ENCODE data around the gene CCDC40. TPM values are rescaled to one million over a fixed set of nuclear protein-coding genes. Genes with fewer than 3 reads are reported as not detected.

The CCDC40 gene
- total RNA-seq, 1 donor: 3.0 TPM

DNA sequence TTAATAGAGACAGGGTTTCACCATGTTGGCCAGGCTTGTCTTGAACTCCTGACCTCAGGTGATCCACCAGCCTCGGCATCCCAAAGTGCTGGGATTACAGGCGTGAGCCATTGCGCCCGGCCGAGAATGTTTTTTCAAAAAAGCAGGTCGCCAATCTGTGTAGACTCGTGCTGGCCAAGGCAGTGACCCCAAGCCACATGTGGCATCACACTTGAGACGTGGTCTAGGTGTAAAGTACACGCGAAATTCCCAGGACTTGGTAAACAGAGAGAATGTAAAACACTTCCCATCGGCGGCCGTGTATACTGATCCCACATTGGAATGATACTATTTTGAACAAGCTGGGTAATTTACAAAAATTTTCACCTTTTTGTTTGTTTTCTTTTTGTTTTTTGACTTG, 41.8 kb upstream of the CCDC40 start:
- TF ChIP-seq, protein P1, sequence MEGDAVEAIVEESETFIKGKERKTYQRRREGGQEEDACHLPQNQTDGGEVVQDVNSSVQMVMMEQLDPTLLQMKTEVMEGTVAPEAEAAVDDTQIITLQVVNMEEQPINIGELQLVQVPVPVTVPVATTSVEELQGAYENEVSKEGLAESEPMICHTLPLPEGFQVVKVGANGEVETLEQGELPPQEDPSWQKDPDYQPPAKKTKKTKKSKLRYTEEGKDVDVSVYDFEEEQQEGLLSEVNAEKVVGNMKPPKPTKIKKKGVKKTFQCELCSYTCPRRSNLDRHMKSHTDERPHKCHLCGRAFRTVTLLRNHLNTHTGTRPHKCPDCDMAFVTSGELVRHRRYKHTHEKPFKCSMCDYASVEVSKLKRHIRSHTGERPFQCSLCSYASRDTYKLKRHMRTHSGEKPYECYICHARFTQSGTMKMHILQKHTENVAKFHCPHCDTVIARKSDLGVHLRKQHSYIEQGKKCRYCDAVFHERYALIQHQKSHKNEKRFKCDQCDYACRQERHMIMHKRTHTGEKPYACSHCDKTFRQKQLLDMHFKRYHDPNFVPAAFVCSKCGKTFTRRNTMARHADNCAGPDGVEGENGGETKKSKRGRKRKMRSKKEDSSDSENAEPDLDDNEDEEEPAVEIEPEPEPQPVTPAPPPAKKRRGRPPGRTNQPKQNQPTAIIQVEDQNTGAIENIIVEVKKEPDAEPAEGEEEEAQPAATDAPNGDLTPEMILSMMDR (IDR thresholded peaks at IDR 0.05; ENCODE audit: insufficient read depth, low read length): no peak
- no peak for DNase-seq (ENCODE audit: low read depth)
- H3K4me3 ChIP-seq (ENCODE audit: low read depth, low read length): no peak overlapping the region

DNA sequence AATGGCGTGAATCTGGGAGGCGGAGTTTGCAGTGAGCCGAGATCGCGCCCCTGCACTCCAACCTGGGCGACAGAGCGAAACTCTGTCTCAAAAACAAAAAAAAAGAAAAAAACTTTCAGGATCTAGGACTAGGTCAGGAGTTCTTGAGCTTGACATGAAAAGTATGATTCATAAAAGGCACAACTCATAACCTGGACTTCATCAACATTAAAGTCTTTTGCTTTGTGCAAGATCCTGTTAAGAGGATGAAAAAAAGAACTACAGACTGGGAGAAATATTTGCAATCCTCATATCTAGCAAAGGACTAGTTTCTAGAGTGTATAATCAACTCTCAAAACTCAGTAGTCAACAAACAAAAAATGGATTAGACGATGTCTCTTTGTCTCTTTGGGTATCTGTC, 40.7 kb upstream of the CCDC40 start:
- DNase-seq (ENCODE audit: low read depth): peak; percentile 17
- TF ChIP-seq, protein P1 (IDR thresholded peaks at IDR 0.05; ENCODE audit: insufficient read depth, low read length): no peak
- no peak overlapping the region for H3K4me3 ChIP-seq (ENCODE audit: low read depth, low read length)

DNA sequence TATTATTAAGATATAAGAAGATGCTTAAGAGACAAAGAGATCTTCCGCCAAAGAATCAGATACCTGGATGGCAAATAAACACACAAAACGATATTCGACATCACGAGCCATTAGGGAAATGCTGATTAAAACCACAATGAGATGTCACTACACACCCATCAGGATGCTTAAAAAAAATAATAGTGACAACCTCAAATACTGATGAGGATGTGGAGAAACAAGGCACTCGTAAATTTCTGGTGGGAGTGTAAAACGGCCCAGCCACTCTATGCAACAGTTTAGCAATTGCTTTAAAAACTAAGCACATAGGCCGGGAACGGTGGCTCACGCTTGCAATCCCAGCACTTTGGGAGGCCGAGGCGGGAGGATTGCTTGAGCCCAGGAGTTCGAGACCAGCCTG, 40.2 kb upstream of the CCDC40 start:
- TF ChIP-seq, protein P1 (IDR thresholded peaks at IDR 0.05; ENCODE audit: insufficient read depth, low read length): no peak
- no peak overlapping the region for H3K4me3 ChIP-seq (ENCODE audit: low read depth, low read length)
- no peak for DNase-seq (ENCODE audit: low read depth)

DNA sequence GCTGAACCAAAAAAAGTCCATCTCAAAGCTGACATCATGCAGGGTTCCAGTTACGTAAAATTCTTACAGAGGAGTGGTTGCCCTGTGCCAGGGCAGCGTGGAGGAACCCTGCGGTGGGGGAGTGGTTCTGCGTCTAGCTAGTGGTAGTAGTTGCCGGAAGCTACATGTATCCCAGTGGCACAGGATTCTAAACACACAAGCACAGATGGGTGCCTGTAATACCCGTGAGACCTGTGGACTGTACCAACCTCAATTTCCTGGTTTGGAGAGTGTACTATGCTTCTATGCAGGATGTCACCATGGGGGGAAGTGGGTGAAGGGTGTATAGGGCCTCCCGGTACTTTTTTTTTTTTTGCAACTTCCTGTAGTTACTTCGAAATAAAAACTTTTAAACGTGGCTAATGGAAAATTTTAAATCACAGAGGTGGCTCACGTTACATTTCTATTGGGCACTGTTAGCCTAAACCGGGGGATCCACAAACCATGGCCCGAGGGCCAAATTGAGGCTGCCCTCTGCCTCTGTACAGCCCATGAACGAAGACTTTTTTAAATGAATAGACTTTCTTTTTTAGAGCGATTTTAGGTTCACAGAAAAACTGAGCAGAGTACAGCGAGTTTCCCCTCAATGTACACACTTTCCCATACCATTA, 39.3 kb upstream of the CCDC40 start:
- DNase-seq (ENCODE audit: low read depth): no peak
- no peak overlapping the region for H3K4me3 ChIP-seq (ENCODE audit: low read depth, low read length)
- TF ChIP-seq, protein P1 (IDR thresholded peaks at IDR 0.05; ENCODE audit: insufficient read depth, low read length): no peak

DNA sequence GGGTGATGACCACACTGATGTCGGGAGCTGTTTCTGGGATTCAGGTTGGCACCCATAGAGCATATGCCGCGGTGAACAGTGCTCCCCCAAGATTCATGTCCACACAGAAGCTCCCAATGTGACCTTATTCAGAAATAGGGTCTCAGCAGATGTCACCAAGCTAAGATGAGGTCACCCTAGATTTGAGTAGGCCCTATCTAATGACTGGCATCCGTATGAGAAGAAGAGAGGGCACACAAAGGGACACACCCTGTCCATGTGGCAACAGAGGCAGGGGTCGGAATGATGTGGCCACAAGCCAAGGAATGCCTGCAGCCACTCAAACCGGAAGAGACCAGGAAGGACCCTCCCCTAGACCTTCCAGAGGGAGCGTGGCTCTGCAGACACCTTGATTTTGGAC, 36.3 kb upstream of the CCDC40 start:
- TF ChIP-seq, protein P1 (IDR thresholded peaks at IDR 0.05; ENCODE audit: insufficient read depth, low read length): no peak

DNA sequence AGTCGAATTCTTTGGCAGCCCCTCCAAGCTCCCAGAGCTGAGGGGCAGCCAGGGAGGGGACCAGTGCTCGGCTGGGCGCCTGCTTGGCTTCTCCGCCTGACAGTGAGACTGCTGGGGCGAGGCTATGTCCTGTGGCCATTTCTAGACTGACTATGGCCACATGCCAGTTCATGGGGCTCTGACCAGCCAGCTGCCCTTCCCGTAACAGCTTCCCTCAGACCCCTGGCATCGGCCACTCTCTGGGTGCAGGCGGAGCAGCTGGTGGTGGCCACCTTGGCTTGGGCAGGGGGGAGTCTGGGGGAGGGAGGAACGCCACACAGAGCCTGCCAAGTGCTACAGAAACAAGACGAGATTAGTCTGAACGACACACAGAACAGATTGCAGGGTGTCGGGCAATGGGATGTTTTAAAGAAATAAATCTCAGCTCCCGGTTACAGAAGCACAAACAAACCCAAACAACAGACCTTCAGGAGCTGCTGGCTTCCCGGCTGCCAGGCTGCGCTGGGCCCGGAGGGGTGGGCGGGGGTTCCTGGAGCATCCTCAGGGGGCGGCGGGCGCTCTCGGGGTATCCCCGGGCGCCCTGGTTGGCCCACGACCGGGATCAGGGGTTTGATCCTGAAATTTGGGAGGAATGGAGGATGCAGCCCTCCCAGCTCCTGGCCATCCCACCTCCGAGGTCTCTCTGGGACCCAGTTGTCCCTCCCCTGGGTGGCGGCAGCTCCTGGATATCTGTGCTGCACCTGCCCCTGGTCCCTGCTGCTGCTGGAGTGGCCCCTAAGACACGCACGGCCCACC, 35.3 kb upstream of the CCDC40 start:
- DNase-seq (ENCODE audit: low read depth): no peak

More for the DNA sequence above, 36.3 kb upstream of the CCDC40 start:
- no peak for DNase-seq (ENCODE audit: low read depth)
- H3K4me3 ChIP-seq (ENCODE audit: low read depth, low read length): no peak overlapping the region

More for the DNA sequence above, 35.3 kb upstream of the CCDC40 start:
- TF ChIP-seq, protein P1 (IDR thresholded peaks at IDR 0.05; ENCODE audit: insufficient read depth, low read length): no peak
- no peak overlapping the region for H3K4me3 ChIP-seq (ENCODE audit: low read depth, low read length)
